ENCODE data around the gene OR2T1.

The OR2T1 gene

DNA sequence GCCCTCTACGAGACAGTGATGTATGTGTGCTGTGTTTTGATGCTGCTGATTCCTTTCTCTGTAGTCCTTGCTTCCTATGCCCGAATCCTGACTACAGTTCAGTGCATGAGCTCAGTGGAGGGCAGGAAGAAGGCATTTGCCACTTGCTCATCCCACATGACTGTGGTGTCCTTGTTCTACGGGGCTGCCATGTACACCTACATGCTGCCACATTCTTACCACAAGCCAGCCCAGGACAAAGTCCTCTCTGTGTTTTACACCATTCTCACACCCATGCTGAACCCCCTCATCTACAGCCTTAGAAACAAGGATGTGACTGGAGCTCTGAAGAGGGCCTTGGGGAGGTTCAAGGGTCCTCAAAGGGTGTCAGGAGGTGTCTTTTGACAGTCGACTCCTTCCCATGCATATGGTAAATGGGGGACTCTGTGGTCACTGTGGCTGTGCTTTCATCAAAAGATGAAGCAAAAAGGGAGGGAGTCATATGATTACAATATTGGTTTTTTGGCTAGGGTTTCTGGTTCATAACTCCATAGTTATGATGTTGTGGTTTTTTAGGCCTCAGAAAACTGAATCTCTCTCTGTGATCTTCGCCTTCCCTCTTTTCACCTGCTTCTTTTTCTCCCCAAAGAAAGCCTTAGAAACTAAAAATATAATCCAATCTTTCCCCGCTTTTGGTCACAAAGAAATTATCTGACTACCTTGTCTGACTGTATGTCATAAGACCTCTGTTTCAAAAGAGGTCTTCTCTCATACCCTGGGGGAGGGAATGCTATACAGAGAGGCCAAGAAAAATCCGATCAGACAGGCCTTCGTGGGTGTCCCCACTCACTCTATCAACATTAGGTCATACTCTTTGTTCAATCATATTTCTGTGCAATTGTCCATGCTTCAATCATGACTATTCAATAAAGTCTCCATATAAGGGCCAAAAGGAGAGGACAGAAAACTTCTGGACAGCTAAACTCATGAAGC is 4.2 kb downstream of the OR2T1 start:
- Histone ChIP-seq H3K4me2 (ENCODE audit: low read length) (no peak overlapping the region), H3K4me1 (ENCODE audit: insufficient read depth, low read length, severe bottlenecking) (no peaks in the 10 kb centered on the region), H3K27ac (ENCODE audit: low read depth, low read length, poor library complexity, severe bottlenecking) (no peak overlapping the region), H3K9me2 (ENCODE audit: low read depth, low read length) (no peaks in the 10 kb centered on the region), H3F3A (ENCODE audit: insufficient read depth, low read length) (no peaks in the 10 kb centered on the region), H3K9me3 (ENCODE audit: low read length) (no peaks in the 10 kb centered on the region), H3K36me3 (ENCODE audit: insufficient read depth, low read length) (no peaks in the 10 kb centered on the region), H4K20me1 (ENCODE audit: insufficient read depth, low read length) (no peaks in the 10 kb centered on the region), H3K9ac (ENCODE audit: low read length) (no peak overlapping the region), H3K4me3 (ENCODE audit: low read depth, low read length, poor library complexity, severe bottlenecking) (no peak overlapping the region), H3K79me2 (ENCODE audit: insufficient read depth, low read length) (no peaks in the 10 kb centered on the region), H2AFZ (ENCODE audit: low read length) (no peak overlapping the region), H3K27me3 (ENCODE audit: insufficient read depth, low read length) (no peaks in the 10 kb centered on the region)
- TF ChIP-seq CTCF (IDR thresholded peaks at IDR 0.05; ENCODE audit: low read length) (no peak), EZH2 (IDR thresholded peaks at IDR 0.05; ENCODE audit: borderline replicate concordance, low read length) (no peak)

- H3K79me2 ChIP-seq (ENCODE audit: insufficient read depth, low read length) = no peaks in the 10 kb centered on the region
- no peak overlapping the region for H3K4me3 ChIP-seq (ENCODE audit: low read depth, low read length, poor library complexity, severe bottlenecking)
- H3F3A ChIP-seq (ENCODE audit: insufficient read depth, low read length) = no peaks in the 10 kb centered on the region
- no peaks in the 10 kb centered on the region for H3K9me2 ChIP-seq (ENCODE audit: low read depth, low read length)
- H3K9ac ChIP-seq (ENCODE audit: low read length) = no peak overlapping the region
- no peak overlapping the region for H3K27ac ChIP-seq (ENCODE audit: low read depth, low read length, poor library complexity, severe bottlenecking)
- H3K9me3 ChIP-seq (ENCODE audit: low read length) = peaks cover 3% of the 10 kb centered on the region; the same call in 1 of the 2 replicates
- no peaks in the 10 kb centered on the region for H3K36me3 ChIP-seq (ENCODE audit: insufficient read depth, low read length)
- no peaks in the 10 kb centered on the region for H4K20me1 ChIP-seq (ENCODE audit: insufficient read depth, low read length)
- TF ChIP-seq CTCF (IDR thresholded peaks at IDR 0.05; ENCODE audit: low read length) (no peak), EZH2 (IDR thresholded peaks at IDR 0.05; ENCODE audit: borderline replicate concordance, low read length) (no peak)
- H3K4me2 ChIP-seq (ENCODE audit: low read length) = no peak overlapping the region
- no peaks in the 10 kb centered on the region for H3K4me1 ChIP-seq (ENCODE audit: insufficient read depth, low read length, severe bottlenecking)
- H2AFZ ChIP-seq (ENCODE audit: low read length) = no peak overlapping the region
- no peaks in the 10 kb centered on the region for H3K27me3 ChIP-seq (ENCODE audit: insufficient read depth, low read length)
Measured at GRCh38 chr1:248416226-248416625, 13.4 kb downstream of the OR2T1 start.

DNA sequence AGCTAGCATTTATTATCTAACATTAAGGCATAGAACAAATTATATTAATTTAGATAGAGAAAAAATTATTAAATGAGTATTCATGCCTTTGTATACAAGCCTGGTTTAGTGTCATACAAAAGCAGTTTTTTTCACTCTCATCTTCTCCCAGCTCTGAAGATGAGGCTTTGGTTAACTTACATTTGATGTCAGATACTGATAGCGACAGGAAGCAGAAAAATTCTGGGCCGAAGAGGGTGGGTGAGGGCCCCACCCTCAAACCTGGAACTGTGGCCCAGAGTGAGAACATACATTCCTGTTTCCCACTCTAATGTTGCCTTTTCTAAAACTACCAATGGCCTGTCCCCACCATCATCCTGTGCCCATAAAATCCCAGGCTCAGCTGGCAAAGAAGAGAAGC is 15.0 kb downstream of the OR2T1 start:
- no peak overlapping the region for H3K4me3 ChIP-seq (ENCODE audit: low read depth, low read length, poor library complexity, severe bottlenecking)
- peaks cover 4% of the 10 kb centered on the region; the same call in 1 of the 2 replicates for H3K9me3 ChIP-seq (ENCODE audit: low read length)
- TF ChIP-seq EZH2 (IDR thresholded peaks at IDR 0.05; ENCODE audit: borderline replicate concordance, low read length) = no peak
- no peak for TF ChIP-seq CTCF (IDR thresholded peaks at IDR 0.05; ENCODE audit: low read length)

More for the DNA sequence above, 15.0 kb downstream of the OR2T1 start:
- H3K27ac ChIP-seq (ENCODE audit: low read depth, low read length, poor library complexity, severe bottlenecking) = no peak overlapping the region
- H3F3A ChIP-seq (ENCODE audit: insufficient read depth, low read length) = no peaks in the 10 kb centered on the region
- no peaks in the 10 kb centered on the region for H4K20me1 ChIP-seq (ENCODE audit: insufficient read depth, low read length)
- H3K27me3 ChIP-seq (ENCODE audit: insufficient read depth, low read length) = no peaks in the 10 kb centered on the region
- no peaks in the 10 kb centered on the region for H3K36me3 ChIP-seq (ENCODE audit: insufficient read depth, low read length)
- H3K4me2 ChIP-seq (ENCODE audit: low read length) = no peak overlapping the region
- no peak overlapping the region for H3K9ac ChIP-seq (ENCODE audit: low read length)
- no peaks in the 10 kb centered on the region for H3K9me2 ChIP-seq (ENCODE audit: low read depth, low read length)
- no peaks in the 10 kb centered on the region for H3K79me2 ChIP-seq (ENCODE audit: insufficient read depth, low read length)
- H2AFZ ChIP-seq (ENCODE audit: low read length) = no peak overlapping the region
- H3K4me1 ChIP-seq (ENCODE audit: insufficient read depth, low read length, severe bottlenecking) = no peaks in the 10 kb centered on the region

Measured in OCI-LY1 (cell line).